Adrenal gland (tissue), 12 donors: ENCODE measurements around the gene FOXC1. TPM values are rescaled to one million over a fixed set of nuclear protein-coding genes. Genes with fewer than 3 reads are reported as not detected.

Experiments
- DNase-seq, 7 donors: peaks; one replicate each; pipeline ENCODE4 v3.0.0-alpha.2; 2019 to 2020
- H3K27ac ChIP-seq, 5 donors: fragments of 200-600 bp; sonication (generic) in 4 of 5; 1 replicate in 3 of 5; 2 replicates in 2 of 5; pipeline versions ENCODE4 v1.5.1 to v1.8.0; 2016 to 2020; ENCODE audit warnings: mild to moderate bottlenecking in 1 of 5
- H3K27me3 ChIP-seq: fragments of 200-600 bp; 2 replicates; pipeline ENCODE4 v1.8.0; 2021
- H3K36me3 ChIP-seq, 2 donors: fragments of 200-600 bp; replicated peaks in 1 of 2; 1 replicate in 1 of 2; 2 replicates in 1 of 2; pipeline versions ENCODE4 v1.5.1 to v1.8.0; 2018 to 2022
- H3K4me1 ChIP-seq, 2 donors: fragments of 200-600 bp; replicated peaks in 1 of 2; 1 replicate in 1 of 2; 2 replicates in 1 of 2; pipeline versions ENCODE4 v1.5.1 to v1.8.0; 2018 to 2021
- H3K4me3 ChIP-seq, 4 donors: fragments of 200-600 bp; sonication (generic) in 3 of 4; one replicate each; pipeline ENCODE4 v1.5.1; 2016 to 2018
- H3K9me3 ChIP-seq, 3 donors: fragments of 200-600 bp; sonication (generic) in 1 of 3; replicated peaks in 1 of 3; 1 replicate in 2 of 3; 2 replicates in 1 of 3; pipeline versions ENCODE4 v1.5.1 to v1.8.0; 2016 to 2021
- POLR2A ChIP-seq, 2 donors: fragments of 450-650 bp; IDR thresholded peaks; one replicate each; pipeline ENCODE4 v1.6.1; 2017; ENCODE audit warnings: antibody characterized with exemption in 2 of 2, mild to moderate bottlenecking in 2 of 2, moderate library complexity in 1 of 2
- whole genome bisulfite sequencing, 4 donors: extraction: QIAGEN DNeasy Blood & Tissue Kit in 2 of 4; methylation state at CpG; one replicate each; pipeline versions ENCODE4 v1.1.5 to v1.1.7; 2013 to 2017; 5-methylcytosine and 5-hydroxymethylcytosine counted together
- intact Hi-C, 2 donors: fragments of 100-400 bp; cut with DNase I; formaldehyde crosslinking; loops; one replicate each; pipeline versions ENCODE4 v1.14.1 to v1.15.0; 2022 to 2023
- polyA plus RNA-seq, 3 donors: library from polyadenylated mRNA; stranded (reverse); fragments of 200-250 nt in 2 of 3; fragments of 350-450 nt in 1 of 3; fragmentation: Illumina TruSeq in 1 of 3; extraction: RNeasy Lipid Tissue Mini Kit (QIAGEN cat#74804) in 1 of 3; gene quantifications; one replicate each; pipeline ENCODE4 v1.2.3, GENCODE V29; 2013 to 2014
- total RNA-seq, 9 donors: library from RNA; depleted of rRNA in 4 of 9; stranded (reverse); fragments of >200 nt in 4 of 9; fragments of 120-200 nt in 1 of 9; fragmentation: NEBNext Ultra II Directional in 1 of 9; extraction: Animal tissue kit (Norgen Biotek cat#: 25700) in 1 of 9; gene quantifications; one replicate each; pipeline versions ENCODE4 v1.1.0 to v1.2.4, GENCODE V29; 2013 to 2023
- TF ChIP-seq, protein P1 (sequence below), 6 experiments: fragments of 450-650 bp in 4 of 6; fragments of 200-600 bp in 2 of 6; sonication (generic) in 1 of 6; IDR thresholded peaks; 1 replicate in 5 of 6; 2 replicates in 1 of 6; pipeline versions ENCODE4 v1.5.1 to v1.8.0; 2016 to 2021; ENCODE audit warnings: antibody characterized with exemption in 6 of 6, mild to moderate bottlenecking in 2 of 6, moderate library complexity in 1 of 6
- donor health status: healthy with polysubstance abuse.
- donor health status: Bipolar disorder and iron deficiency.
- donor health status: DM: yes; HTN: yes; CAD: no.
- donor health status: DM: no; HTN: no; CAD: no.
- donor health status: DM: no; HTN: no; CAD: no.
- donor health status: DM: yes; HTN: yes; CAD: no.

The FOXC1 gene
- total and polyA plus RNA-seq, 12 donors, result 2.7 to 13.2 (median 5.4) TPM

DNA sequence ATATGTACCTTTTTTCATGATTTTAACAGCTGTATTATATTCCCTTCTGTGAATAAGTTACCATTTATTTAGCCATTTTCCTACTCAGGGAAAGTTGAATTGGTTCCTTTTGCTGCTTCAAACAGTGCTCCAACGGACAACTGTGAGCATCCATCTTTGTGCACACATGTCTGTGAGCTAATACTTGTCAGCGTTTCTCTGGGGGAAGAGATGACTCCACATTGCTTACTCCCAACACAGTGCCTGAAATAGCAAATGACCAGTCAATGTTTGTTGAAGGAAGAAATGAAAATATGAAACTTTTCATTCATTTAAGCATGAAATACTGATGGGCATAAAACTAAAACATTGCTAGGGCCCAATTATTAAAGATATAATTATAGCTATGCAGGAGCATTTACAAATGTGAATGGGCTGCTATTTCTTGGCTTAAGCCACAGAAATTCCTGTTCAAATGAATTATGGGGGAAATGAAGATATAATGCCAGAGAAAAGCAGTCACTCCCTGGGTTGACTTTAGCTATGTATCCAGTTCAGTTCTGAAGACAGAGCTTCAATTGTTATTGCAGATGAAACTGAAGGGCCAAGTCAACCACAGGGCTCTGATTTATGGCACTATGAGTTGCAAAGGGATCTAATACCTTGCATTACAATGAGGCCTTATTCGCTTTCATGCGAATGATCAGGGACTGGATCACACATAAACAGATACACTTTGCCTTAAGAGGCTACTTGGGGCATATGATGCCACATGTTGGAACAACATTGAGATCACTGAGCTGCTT lies 47.4 kb upstream of the FOXC1 start:
- H3K27me3 ChIP-seq, result no peaks in the 10 kb centered on the region
- no peaks in the 10 kb centered on the region for H3K36me3 ChIP-seq
- no peak overlapping the region for H3K4me3 ChIP-seq
- DNase-seq, result no peak
- intact Hi-C loops, result no loop called here
- TF ChIP-seq POLR2A (IDR thresholded peaks at IDR 0.05), result no peak
- TF ChIP-seq, protein P1, sequence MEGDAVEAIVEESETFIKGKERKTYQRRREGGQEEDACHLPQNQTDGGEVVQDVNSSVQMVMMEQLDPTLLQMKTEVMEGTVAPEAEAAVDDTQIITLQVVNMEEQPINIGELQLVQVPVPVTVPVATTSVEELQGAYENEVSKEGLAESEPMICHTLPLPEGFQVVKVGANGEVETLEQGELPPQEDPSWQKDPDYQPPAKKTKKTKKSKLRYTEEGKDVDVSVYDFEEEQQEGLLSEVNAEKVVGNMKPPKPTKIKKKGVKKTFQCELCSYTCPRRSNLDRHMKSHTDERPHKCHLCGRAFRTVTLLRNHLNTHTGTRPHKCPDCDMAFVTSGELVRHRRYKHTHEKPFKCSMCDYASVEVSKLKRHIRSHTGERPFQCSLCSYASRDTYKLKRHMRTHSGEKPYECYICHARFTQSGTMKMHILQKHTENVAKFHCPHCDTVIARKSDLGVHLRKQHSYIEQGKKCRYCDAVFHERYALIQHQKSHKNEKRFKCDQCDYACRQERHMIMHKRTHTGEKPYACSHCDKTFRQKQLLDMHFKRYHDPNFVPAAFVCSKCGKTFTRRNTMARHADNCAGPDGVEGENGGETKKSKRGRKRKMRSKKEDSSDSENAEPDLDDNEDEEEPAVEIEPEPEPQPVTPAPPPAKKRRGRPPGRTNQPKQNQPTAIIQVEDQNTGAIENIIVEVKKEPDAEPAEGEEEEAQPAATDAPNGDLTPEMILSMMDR (IDR thresholded peaks at IDR 0.05), result no peak
- no peaks in the 10 kb centered on the region for H3K9me3 ChIP-seq
- no peak overlapping the region for H3K27ac ChIP-seq
- no peaks in the 10 kb centered on the region for H3K4me1 ChIP-seq
- 64 to 80% (median 76%) methylated on average over 4 of the region's 4 CpGs for WGBS, 4 donors

DNA sequence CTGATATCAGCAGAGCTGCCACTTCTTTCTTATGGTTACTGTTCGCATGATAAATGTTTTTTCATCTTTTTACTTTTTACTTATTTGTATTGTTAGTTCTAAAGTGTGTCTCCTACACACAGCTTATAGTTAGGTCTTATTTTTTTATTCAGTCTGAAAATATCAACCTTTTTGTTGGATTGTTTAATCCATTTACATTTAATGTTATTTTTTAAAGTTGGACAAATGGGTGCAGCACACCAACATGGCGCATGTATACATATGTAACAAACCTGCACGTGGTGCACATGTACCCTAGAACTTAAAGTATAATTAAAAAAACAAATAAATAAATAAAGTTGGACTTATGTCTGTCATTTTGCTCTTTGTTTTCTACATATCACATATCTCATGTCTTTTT lies 40.3 kb upstream of the FOXC1 start:
- Histone ChIP-seq H3K27me3 (no peaks in the 10 kb centered on the region), H3K27ac (no peak overlapping the region), H3K4me1 (no peaks in the 10 kb centered on the region), H3K9me3 (peaks cover 0 to 5% (median 4%) of the 10 kb centered on the region in 3 donors), H3K4me3 (no peak overlapping the region), H3K36me3 (no peaks in the 10 kb centered on the region)
- WGBS, 4 donors, result 85 to 90% (median 87%) methylated on average over 3 of the region's 3 CpGs
- TF ChIP-seq POLR2A (IDR thresholded peaks at IDR 0.05), result no peak
- TF ChIP-seq, protein P1 (IDR thresholded peaks at IDR 0.05), result no peak
- no peak for DNase-seq
- intact Hi-C loops, result no loop called here

DNA sequence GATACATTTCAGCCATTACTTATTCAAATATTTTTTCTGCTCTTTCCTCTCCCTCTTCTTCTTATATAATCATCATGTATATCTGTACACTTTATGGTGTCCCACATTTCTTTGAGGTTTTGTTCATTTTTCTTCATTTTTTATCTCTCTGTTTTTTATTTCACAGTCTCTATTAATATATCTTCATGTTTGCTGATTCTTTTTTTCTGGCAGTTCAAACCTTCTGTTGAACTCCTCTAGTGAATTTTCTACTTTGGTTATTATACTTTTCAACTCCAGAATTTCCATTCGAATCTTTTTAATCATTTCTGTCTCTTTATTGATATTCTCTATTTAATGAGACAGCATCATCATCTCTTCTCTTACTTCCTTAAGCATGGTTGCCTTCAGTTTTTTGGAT lies 38.9 kb upstream of the FOXC1 start:
- 63 to 66% (median 63%) methylated on average over 1 of the region's 1 CpG for WGBS, 4 donors
- H3K4me3 ChIP-seq, result no peak overlapping the region
- intact Hi-C loops, result no loop called here
- peaks cover 0 to 5% (median 4%) of the 10 kb centered on the region in 3 donors for H3K9me3 ChIP-seq
- H3K27ac ChIP-seq, result no peak overlapping the region
- H3K27me3 ChIP-seq, result no peaks in the 10 kb centered on the region
- TF ChIP-seq, protein P1 (IDR thresholded peaks at IDR 0.05), result no peak
- no peak for TF ChIP-seq POLR2A (IDR thresholded peaks at IDR 0.05)
- DNase-seq, result no peak
- H3K4me1 ChIP-seq, result no peaks in the 10 kb centered on the region
- no peaks in the 10 kb centered on the region for H3K36me3 ChIP-seq

DNA sequence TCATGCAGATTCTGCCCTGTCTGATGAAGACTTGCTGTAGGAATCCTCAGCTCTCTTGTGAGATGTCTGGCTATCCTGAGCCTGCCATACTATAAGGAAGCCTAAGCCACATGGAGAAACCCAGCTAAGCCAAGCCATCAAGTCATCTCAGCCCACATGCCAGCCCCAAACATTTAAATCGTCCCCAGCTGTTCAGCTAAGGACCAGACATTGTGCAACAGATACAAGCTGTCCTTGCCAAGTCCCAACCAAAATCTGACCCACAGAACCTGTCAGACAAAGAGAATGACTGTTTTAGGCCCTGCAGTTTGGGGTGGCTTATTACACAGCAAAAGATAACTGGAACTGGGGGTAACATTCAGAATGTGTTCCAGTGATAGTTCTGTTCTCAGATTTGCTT lies 36.8 kb upstream of the FOXC1 start:
- H3K27ac ChIP-seq, result no peak overlapping the region
- no peak overlapping the region for H3K4me3 ChIP-seq
- TF ChIP-seq, protein P1 (IDR thresholded peaks at IDR 0.05), result no peak
- TF ChIP-seq POLR2A (IDR thresholded peaks at IDR 0.05), result no peak
- H3K4me1 ChIP-seq, result no peaks in the 10 kb centered on the region
- no peaks in the 10 kb centered on the region for H3K27me3 ChIP-seq
- 25 to 64% (median 54%) methylated on average over 1 of the region's 1 CpG for WGBS, 4 donors
- peaks cover 0 to 5% (median 4%) of the 10 kb centered on the region in 3 donors for H3K9me3 ChIP-seq
- intact Hi-C loops, result no loop called here
- no peak for DNase-seq
- H3K36me3 ChIP-seq, result no peaks in the 10 kb centered on the region
